ENCODE data around the gene ARHGAP24.

GRCh38 chr4:85963231-85963630 is 488.3 kb downstream of the ARHGAP24 start:
- TF ChIP-seq CTCF (IDR thresholded peaks at IDR 0.05) (no peak), POLR2A (IDR thresholded peaks at IDR 0.05) (no peak)
